Measurements from ENCODE around the gene STRAP. TPM values are rescaled to one million over a fixed set of nuclear protein-coding genes. Genes with fewer than 3 reads are reported as not detected.

STRAP gene
- total and polyA plus RNA-seq, 2 of the 8 experiments (the other 6 are each of a cell fraction or from before 2014, with no cell fraction given) = 107 to 251 TPM

GRCh38 chr12:15886372-15887042 is 4.3 kb downstream of the STRAP start (continued):
- TF ChIP-seq CBX8 (IDR thresholded peaks at IDR 0.05; ENCODE audit: borderline replicate concordance, low read depth, low read length) = no peak
- no peak for TF ChIP-seq SRF (IDR thresholded peaks at IDR 0.05; ENCODE audit: low read depth, low read length)
- no peak for TF ChIP-seq KDM1A (IDR thresholded peaks at IDR 0.05; ENCODE audit: borderline replicate concordance, low read length)
- no peak for TF ChIP-seq TAF7 (optimal IDR thresholded peaks at IDR 0.05; ENCODE audit: borderline replicate concordance, low read depth, low read length)

Data from H1 (cell line).